Tibial nerve (tissue), 4 donors: ENCODE results near the gene CAMSAP1. TPM values are rescaled to one million over a fixed set of nuclear protein-coding genes. Genes with fewer than 3 reads are reported as not detected.

Experiments
- DNase-seq, 2 donors: peaks; one replicate each; pipeline ENCODE4 v3.0.0-alpha.2; 2019; ENCODE audit warnings: low spot score in 2 of 2
- H3K27ac ChIP-seq, 4 donors: fragments of 200-600 bp; sonication (generic) in 3 of 4; one replicate each; pipeline ENCODE4 v1.5.1; 2017 to 2019; ENCODE audit warnings: mild to moderate bottlenecking in 1 of 4
- H3K27me3 ChIP-seq, 2 donors: fragments of 200-600 bp; sonication (generic) in 1 of 2; one replicate each; pipeline versions ENCODE4 v1.5.1 to v1.6.0; 2017 to 2019
- H3K36me3 ChIP-seq, 3 donors: fragments of 200-600 bp; sonication (generic); one replicate each; pipeline ENCODE4 v1.5.1; 2018 to 2019
- H3K4me1 ChIP-seq, 4 donors: fragments of 200-600 bp; sonication (generic) in 3 of 4; one replicate each; pipeline ENCODE4 v1.5.1; 2017 to 2019
- H3K4me3 ChIP-seq, 4 donors: fragments of 200-600 bp; sonication (generic) in 3 of 4; one replicate each; pipeline ENCODE4 v1.5.1; 2017 to 2019; ENCODE audit warnings: mild to moderate bottlenecking in 1 of 4, moderate library complexity in 1 of 4
- H3K9me3 ChIP-seq, 4 donors: fragments of 200-600 bp; sonication (generic) in 3 of 4; one replicate each; pipeline ENCODE4 v1.5.1; 2017 to 2019
- EP300 ChIP-seq, 2 donors: sonication (generic); formaldehyde crosslinking; IDR thresholded peaks; one replicate each; pipeline ENCODE4 v1.6.1; 2017; ENCODE audit warnings: antibody characterized with exemption in 2 of 2, mild to moderate bottlenecking in 1 of 2
- POLR2A ChIP-seq, 2 donors: fragments of 450-650 bp; IDR thresholded peaks; one replicate each; pipeline ENCODE4 v1.6.1; 2017; ENCODE audit warnings: antibody characterized with exemption in 2 of 2, mild to moderate bottlenecking in 2 of 2, moderate library complexity in 2 of 2
- WGBS, 2 donors: methylation state at CpG; one replicate each; pipeline ENCODE4 v1.1.5; 2018; 5-methylcytosine and 5-hydroxymethylcytosine counted together
- total RNA-seq, 4 donors: library from RNA; depleted of rRNA; stranded (reverse); fragments of >200 nt; gene quantifications; one replicate each; pipeline ENCODE4 v1.1.0, GENCODE V29; 2016
- TF ChIP-seq, protein P1 (sequence below), 5 experiments: fragments of 200-600 bp in 3 of 5; fragments of 450-650 bp in 2 of 5; sonication (generic) in 3 of 5; IDR thresholded peaks; one replicate each; pipeline ENCODE4 v1.5.1; 2016 to 2019; ENCODE audit warnings: antibody characterized with exemption in 5 of 5, mild to moderate bottlenecking in 3 of 5, moderate library complexity in 2 of 5

CAMSAP1 gene
- total RNA-seq, 4 donors from 2014 or later, result 27.6 to 40.8 (median 35.7) TPM

DNA sequence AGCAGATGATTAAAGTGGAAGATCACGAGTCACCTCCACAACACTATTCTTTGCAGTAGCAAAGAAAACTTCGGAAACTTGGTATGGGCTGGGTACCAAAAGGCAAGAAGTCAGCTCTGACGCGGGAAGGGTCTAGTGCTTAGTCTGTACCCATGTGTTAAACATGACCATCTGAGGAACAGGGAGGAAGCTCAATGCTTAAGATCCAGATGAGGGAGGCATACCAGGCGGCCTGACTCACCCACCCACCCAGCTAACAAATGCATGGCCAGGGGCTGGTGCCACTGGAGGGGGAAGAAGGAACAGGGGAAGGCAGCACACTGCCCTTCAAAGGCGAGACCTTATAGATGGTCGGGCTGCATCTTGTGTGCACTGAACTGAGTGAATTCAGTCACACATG is 41.8 kb downstream of the CAMSAP1 start:
- H3K9me3 ChIP-seq, result no peaks in the 10 kb centered on the region
- TF ChIP-seq EP300 (IDR thresholded peaks at IDR 0.05) (no peak), POLR2A (IDR thresholded peaks at IDR 0.05) (no peak)
- TF ChIP-seq, protein P1, sequence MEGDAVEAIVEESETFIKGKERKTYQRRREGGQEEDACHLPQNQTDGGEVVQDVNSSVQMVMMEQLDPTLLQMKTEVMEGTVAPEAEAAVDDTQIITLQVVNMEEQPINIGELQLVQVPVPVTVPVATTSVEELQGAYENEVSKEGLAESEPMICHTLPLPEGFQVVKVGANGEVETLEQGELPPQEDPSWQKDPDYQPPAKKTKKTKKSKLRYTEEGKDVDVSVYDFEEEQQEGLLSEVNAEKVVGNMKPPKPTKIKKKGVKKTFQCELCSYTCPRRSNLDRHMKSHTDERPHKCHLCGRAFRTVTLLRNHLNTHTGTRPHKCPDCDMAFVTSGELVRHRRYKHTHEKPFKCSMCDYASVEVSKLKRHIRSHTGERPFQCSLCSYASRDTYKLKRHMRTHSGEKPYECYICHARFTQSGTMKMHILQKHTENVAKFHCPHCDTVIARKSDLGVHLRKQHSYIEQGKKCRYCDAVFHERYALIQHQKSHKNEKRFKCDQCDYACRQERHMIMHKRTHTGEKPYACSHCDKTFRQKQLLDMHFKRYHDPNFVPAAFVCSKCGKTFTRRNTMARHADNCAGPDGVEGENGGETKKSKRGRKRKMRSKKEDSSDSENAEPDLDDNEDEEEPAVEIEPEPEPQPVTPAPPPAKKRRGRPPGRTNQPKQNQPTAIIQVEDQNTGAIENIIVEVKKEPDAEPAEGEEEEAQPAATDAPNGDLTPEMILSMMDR (IDR thresholded peaks at IDR 0.05), result no peak
- DNase-seq, result no peak
- no peak overlapping the region for H3K27ac ChIP-seq
- peaks cover 0 to 19% (median 0%) of the 10 kb centered on the region in 4 donors for H3K4me1 ChIP-seq
- H3K4me3 ChIP-seq, result no peak overlapping the region
- no peaks in the 10 kb centered on the region for H3K27me3 ChIP-seq
- peaks cover 0 to 24% (median 0%) of the 10 kb centered on the region in 3 donors for H3K36me3 ChIP-seq
- WGBS, 2 donors, result 88 to 90% methylated on average over 7 of the region's 7 CpGs

DNA sequence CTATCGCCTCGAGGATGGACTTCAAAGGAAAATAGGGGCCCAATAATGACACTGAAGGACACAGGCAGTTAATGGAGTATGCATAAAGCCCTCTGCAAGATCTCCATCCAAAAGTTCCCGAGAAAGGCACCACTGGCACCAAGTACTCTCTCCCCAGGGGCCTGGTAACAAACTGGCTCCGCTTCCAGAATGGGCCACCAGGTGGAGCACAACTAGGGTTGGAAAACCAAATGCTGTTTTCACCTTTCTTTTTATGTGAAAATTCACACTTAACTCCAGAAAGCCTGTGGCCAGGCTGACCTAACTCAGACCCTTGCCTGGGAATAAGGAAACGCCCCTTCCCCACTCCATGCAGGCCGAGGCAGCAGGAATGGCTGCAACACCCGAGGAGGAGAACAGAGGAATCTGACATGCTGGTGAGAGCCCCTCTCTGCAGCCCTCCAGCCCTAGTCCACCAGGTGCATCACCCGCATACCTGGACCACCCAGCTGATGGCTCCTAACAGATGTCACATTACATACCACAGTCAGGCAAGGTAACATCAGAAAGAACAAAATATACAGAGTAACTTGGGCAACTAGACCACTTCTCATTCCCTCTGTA is 42.8 kb downstream of the CAMSAP1 start:
- TF ChIP-seq POLR2A (IDR thresholded peaks at IDR 0.05), result no peak
- TF ChIP-seq, protein P1 (IDR thresholded peaks at IDR 0.05), result peak; percentile 67 to 87 (median 73)
- no peaks in the 10 kb centered on the region for H3K27me3 ChIP-seq
- H3K36me3 ChIP-seq, result peaks cover 0 to 24% (median 0%) of the 10 kb centered on the region in 3 donors
- WGBS, 2 donors, result 30 to 33% methylated on average over 8 of the region's 8 CpGs
- DNase-seq, result peak; percentile 67 to 80
- H3K9me3 ChIP-seq, result no peaks in the 10 kb centered on the region
- H3K4me3 ChIP-seq, result no peak overlapping the region
- H3K27ac ChIP-seq, result no peak overlapping the region
- peaks cover 0 to 19% (median 0%) of the 10 kb centered on the region in 4 donors for H3K4me1 ChIP-seq

DNA sequence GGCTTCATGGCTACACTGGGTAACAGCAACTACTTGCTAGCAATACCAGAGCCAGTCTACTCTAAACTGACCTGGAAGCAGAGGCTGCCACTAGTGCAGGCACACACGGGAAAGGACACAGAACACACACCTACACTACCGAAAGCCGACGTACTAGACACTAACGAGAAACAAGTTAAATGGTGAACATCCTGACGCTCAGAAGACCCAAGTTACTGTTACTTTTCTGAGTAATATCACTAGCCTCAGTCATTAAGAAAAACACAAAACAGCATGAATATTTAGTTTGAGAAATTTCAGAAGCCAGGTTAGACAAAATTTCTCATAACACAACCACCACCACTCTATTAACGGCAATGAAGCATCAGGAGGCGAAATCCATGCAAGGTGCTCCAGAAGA is 44.5 kb downstream of the CAMSAP1 start:
- Histone ChIP-seq H3K27me3 (no peaks in the 10 kb centered on the region), H3K36me3 (peaks cover 0 to 33% (median 0%) of the 10 kb centered on the region in 3 donors), H3K4me3 (no peak overlapping the region), H3K9me3 (no peaks in the 10 kb centered on the region), H3K27ac (no peak overlapping the region), H3K4me1 (peaks cover 0 to 15% (median 0%) of the 10 kb centered on the region in 4 donors)
- TF ChIP-seq POLR2A (IDR thresholded peaks at IDR 0.05) (no peak), EP300 (IDR thresholded peaks at IDR 0.05) (no peak)
- TF ChIP-seq, protein P1 (IDR thresholded peaks at IDR 0.05), result no peak
- 92 to 96% methylated on average over 8 of the region's 8 CpGs for WGBS, 2 donors
- DNase-seq, result no peak

DNA sequence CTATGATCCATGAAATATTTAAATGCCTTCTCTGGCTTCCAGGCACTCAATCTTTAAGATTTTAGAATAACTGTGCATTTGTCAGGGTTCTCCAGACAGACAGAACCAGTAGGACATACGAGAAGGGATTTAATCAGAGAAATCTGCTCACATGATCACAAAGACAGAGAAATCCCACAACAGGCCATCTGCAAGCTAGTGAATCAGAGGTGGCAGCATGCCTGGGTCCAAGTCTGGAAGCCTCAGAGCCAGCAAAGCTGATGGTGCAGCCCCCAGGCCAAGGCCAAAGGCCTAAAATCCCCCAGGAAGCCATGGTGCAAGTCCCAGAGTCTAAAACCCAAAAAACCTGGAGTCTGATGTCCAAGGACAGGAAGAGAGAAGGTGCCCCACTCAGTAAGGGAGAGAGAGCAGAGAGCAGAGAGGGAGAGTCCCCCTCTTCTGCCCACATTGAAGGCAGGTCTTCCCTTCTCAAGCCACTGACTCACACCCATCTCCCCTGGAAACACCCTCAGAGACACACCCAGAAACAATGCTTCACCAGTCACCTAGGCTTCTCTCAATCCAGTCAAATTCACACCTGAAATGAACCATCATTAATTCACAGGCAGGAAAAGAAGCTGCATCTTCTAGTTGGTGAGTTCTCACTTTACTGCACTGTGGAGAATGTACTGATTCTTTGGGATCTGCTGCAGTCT is 48.7 kb downstream of the CAMSAP1 start:
- Histone ChIP-seq H3K27ac (no peak overlapping the region), H3K27me3 (no peaks in the 10 kb centered on the region), H3K4me3 (no peak overlapping the region), H3K4me1 (no peaks in the 10 kb centered on the region), H3K36me3 (peaks cover 0 to 51% (median 0%) of the 10 kb centered on the region in 3 donors), H3K9me3 (no peaks in the 10 kb centered on the region)
- WGBS, 2 donors, result 82 to 95% methylated on average over 1 of the region's 1 CpG
- TF ChIP-seq POLR2A (IDR thresholded peaks at IDR 0.05) (no peak), EP300 (IDR thresholded peaks at IDR 0.05) (no peak)
- TF ChIP-seq, protein P1 (IDR thresholded peaks at IDR 0.05), result no peak
- no peak for DNase-seq

DNA sequence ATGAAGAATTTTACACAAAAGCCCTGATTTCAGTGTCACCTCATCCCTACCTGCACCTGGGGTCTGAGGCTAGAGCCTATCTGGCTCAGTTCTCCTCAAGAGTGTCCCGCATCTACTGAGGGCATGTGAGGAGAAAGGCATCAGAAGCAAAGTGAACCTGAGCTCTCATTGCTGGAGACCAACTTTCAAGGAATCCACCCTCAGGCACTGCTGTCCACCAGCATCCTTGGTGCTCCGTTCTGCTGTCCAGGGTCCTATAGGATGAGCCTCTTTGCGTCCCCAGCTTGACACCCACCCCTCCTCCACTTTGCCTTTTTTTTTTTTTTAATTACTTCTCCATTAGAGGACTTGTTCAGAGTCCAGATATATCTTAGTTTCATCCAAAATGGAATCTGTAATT is 49.5 kb downstream of the CAMSAP1 start:
- Histone ChIP-seq H3K27ac (no peak overlapping the region), H3K4me3 (no peak overlapping the region), H3K27me3 (no peaks in the 10 kb centered on the region), H3K4me1 (no peaks in the 10 kb centered on the region), H3K36me3 (peaks cover 0 to 55% (median 0%) of the 10 kb centered on the region in 3 donors), H3K9me3 (no peaks in the 10 kb centered on the region)
- TF ChIP-seq, protein P1 (IDR thresholded peaks at IDR 0.05), result no peak
- TF ChIP-seq EP300 (IDR thresholded peaks at IDR 0.05) (no peak), POLR2A (IDR thresholded peaks at IDR 0.05) (no peak)
- 92% methylated on average over 3 of the region's 3 CpGs for WGBS, 2 donors
- no peak for DNase-seq
